NCI-H446 treated with DMSO at 0.1 percent for 48 hours (cell line): ENCODE data around the gene SHISA6.

Source experiments
- DNase-seq: peaks from one replicate; lab custom pipeline; 2025; lab: John Stamatoyannopoulos, UW

The SHISA6 gene

DNA sequence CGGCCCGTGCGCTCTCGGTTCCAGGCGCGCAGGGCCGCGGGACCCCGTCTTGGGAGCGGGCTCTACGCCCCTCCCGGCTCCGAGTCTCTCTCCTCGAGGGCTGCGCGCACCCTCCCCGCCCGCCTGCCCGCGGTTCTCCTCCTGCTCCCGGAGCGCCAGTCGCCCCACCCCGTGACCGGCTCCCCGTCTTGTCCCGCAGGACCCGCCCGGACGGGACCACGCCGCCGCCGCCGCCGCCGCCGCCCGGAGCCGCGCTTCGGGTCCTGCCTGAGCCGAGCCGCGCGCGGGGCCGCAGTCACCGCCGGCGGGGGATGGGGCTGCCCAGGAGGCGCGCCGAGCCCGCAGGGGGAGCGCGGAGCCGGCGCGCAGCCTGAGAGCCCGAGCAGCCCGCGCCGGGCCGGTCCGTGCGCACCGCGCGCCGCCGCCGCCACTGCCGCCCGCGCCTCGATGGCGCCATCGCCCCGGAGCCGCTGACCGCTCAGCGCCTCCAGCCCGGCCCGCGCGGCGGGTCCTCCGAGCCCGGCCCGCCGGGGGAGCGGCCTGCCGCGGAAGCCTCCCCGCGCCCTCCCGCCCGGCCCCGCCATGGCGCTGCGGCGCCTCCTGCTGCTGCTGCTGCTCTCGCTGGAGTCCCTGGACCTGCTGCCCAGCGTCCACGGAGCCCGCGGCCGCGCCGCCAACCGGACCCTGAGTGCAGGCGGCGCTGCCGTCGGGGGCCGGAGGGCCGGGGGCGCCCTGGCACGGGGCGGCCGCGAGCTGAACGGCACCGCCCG, at the start of gene SHISA6:
Gene SHISA6 (plus strand): TSS at position 373 of the 770 bp plus-strand sequence.
- DNase-seq: no peak

GRCh38 chr17:11195801-11196200, 45.2 kb upstream of the SHISA6 start:
- no peak for DNase-seq

DNA sequence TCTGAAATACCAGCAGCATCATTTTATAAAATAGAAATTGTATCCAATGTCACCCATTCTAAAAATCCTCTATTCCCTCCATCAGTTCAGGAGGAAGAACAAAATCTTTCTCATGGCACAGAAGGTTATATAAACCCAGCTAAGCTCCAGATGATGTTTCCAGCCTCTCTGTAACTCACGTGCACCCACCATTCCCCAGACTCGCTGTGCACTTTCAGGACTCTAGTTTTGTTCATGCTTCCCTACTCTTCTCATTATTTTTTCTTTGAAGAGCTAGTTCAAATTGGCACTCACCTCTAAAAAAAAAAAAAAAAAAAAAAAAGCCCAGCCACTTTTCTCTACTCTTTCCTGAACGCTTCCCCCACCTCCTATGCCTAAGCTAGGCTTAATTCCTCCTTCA, 36.0 kb upstream of the SHISA6 start:
- DNase-seq: no peak

DNA sequence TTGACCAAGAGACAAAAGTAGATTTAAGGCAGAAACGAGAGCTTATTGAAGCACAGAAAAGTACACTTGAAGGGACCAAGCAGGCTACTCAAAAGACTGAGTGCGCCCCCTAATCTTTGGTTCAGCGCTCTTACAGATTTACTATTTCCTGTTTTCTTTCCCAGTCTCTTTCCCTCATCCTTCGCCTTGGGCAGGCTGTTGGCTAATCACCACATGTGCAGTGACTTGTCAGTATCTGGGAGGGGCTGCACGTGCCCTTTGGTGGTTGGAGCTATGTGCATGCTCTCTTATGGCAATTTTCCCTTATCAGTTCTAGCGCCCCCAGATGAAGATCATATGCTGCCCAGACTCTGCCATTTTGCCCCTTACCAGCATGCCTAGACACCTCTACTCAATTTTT, 35.4 kb upstream of the SHISA6 start:
- no peak for DNase-seq

- DNase-seq: no peak
Measured at GRCh38 chr17:11209906-11210305, 31.1 kb upstream of the SHISA6 start.

DNA sequence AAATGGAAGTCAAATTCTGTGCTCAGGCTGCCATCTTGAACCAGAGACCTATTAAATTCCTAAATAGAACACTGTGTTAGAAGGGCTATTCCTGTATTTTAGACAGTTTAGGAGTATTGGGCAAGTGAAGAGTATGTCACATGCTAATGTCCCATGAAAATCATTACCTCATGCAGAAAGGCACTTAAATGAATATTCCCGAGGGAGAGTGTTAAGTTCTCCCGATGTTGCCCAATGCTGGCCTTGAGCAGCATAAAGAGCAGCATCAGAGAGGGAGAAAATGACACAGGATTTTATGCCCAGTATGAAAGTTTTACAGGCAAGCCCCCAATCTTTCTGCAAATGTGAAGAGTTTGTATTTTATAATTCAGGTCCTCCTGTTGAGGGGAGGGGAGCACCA, 28.2 kb upstream of the SHISA6 start:
- no peak for DNase-seq

DNA sequence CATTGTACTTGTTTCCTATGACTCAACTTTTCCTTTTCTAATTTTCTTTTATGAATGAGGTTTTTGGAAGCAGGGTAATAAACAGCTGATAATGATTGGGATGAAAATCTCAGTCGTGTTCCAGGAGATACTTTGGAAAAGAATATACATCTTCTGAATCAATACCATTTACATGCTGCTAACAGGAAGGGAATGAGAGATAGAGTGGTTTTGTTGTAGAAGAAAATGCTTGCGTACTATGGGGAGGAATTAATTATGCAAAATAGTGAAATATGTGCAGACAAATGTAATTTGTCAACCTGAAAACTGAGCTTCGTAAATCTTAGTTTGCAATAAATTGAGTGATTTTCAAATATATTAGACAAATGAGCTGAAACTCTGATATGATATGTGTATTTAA, 24.0 kb upstream of the SHISA6 start:
- no peak for DNase-seq

GRCh38 chr17:11221196-11221595, 19.8 kb upstream of the SHISA6 start:
- DNase-seq: no peak

DNA sequence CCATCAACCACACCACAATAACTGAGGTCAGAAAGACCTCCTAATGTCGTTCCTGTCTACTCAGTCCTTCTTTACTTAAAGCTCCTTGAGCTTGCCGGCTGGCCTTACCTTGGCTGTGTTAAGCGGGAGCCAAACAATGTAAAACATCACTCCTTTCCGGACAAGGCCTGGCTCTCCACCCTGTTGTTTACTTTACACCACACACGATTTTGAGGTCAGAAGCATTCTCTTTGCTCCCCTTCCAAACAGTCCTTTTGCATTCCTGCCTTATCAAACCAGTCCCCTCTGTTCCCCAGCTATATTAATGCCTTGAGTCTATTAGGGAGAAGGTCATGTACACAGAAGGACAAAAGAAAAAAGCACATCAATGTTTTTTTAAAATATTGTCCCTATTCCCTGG, 19.3 kb upstream of the SHISA6 start:
- no peak for DNase-seq

DNA sequence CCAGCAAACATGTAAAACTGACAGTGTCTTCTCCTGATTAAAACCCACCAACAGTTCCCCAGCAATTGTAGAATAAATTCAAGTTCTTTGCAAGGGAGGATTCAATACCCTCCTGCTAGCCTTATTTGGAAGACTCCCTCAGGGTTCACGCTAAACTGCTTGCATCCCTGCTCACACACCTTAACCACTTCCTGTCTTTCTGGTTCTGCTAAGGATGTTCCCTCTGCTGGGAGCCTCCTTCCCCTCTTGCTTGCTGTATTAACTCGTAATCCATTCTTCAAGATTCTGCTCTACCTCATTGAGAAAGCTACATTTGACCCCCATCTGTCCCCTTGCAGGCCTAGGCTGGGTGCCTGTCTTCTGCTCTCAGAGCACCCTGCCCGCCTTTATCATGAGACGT, 2.3 kb upstream of the SHISA6 start:
- no peak for DNase-seq

DNA sequence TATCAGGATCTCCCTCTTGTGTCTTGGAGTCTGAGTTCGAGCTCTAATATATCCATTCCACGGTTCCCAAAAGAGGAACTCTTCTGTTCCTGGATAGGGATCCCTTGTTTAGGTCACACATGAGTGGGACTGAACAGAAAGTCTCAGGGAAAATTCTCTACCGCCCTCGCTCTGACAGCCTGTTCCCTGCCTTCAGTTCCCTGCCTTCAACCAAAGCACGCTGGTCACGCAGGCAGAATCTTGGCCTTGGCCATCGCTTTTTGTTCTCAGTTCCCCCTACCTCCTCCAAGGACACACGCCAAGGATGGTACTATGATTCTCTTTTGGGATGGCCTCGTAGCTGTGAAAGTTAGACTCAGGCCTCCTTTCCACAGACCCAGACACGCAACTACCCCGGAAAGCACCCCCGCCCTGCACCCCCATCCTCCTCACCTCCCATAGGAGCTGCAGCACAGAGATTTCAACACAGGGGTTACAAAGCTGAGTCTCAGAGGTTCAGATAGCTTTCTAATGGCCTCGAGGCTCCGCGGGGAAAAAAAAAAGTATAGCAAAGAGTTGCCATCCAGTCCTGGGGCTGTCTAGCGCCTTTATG, 1.5 kb upstream of the SHISA6 start:
- DNase-seq: no peak

DNA sequence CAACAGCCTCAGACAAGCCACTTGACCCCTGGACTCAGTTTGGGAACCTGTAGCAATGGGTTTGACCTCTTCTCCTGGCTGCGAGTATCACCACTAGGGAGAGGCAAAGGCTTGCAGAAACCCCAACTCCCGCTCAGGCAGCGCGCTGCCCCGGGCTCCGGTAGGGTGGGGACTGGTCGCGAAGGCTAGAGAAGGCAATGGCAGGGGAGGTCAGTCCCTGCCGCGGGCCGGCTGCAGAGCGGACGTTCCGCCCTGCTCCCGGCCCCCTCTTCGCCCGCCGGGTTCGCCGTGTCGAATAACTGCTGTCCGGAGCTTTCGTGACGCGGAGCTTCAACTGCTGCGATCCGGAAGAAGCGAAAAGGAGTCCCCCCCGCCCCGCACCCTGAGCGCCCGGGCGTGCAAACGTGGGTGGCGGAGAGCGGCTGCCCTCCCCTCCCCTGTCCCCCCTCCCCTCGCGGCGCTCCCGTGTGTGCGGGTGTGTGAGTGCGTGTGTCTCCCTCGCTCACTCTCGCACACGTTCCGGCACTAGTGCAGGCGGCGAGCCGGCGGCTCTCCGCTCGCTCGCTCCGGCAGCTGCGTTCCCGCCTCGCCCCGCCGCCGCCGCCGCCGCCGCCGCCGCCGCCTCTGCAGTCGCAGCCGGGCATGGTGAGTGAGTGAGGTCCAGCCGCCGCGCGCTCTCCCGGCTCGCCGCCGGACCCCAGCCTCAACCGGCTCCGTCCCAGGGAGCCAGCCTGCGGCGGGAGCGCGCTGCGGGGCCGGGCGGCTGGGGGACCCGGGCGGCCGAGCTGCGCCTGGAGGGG, 772 bp upstream of the SHISA6 start:
- no peak for DNase-seq

- DNase-seq: no peak
Measured at GRCh38 chr17:11241611-11242226, 706 bp downstream of the SHISA6 start.

GRCh38 chr17:11242411-11242810, 1.4 kb downstream of the SHISA6 start:
- DNase-seq: no peak

DNA sequence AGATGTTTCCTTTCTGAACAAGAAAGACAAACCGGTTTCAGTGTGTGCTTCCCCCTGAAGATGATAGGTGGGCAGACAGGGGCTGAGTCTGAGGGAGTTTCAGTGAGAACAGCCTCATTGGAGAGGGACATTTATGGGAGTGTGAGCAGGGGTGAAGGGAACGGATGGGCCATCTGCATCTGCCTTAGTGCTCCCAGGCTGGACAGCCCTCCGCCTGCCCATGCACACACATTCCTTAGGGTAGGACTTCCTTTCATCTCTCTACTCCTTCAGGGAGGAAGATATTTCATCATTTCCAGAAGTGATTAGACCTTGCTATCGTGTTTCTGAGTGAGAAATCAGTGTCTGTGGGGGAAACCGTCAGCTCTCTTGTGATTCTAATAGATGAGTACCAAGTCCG, 3.8 kb downstream of the SHISA6 start:
- no peak for DNase-seq

DNA sequence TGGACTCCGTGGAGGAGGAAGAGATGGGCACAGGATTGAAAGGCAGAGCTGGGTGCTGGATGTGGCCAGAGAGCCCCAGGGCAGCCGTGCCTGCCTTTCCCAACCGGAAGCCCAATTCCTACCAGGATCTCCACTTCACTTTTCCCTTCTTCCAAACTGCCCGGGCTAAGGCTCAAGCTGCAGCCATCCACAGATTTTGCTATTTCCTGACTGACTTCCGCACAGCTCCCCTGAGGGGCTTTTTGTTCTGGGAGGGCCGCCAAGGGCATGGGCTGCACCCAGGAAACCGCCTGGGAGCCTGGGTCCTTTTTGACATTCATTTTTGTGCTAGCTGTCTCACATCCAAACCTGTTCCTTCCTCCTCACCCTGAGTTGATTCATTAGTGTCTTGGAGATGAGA, 4.2 kb downstream of the SHISA6 start:
- DNase-seq: no peak

DNA sequence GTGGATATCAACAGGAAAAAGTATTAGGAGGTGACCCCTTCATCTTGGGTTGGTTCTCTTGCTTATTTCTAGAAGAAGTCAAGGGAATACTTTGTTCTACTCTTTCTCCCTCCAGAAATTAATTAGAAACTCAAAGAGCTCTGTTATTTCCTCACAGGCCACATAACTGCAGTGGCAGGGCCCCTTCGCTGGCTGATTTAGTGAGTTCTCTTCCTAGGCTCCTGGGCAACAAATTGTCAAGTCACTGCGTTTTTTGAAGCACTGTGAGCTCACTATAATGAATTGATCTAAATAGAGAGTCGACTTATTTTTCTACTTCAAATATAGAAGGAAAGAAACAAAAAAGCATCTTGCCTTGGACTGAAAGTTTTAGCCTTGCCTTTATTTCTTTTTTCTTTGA, 4.8 kb downstream of the SHISA6 start:
- no peak for DNase-seq

DNA sequence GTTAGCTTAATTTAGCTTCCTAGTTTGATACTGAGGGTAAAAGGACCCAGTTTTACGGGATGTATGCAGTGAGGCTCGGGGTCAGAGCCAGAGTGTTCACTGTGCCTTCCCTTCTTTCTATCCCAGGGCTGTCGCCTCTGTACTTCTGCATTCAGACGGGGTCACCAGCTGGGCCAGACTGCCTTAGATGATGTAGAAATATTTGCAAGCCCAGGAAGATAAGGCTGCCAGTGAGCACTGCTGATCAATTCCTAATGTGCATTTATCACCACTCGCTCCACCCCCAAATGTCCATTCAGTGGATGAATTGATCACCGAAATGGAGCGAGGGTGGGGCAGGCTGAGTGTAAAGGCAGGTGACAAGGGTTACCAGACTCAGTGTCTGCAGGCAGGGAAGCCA, 9.1 kb downstream of the SHISA6 start:
- DNase-seq: no peak

DNA sequence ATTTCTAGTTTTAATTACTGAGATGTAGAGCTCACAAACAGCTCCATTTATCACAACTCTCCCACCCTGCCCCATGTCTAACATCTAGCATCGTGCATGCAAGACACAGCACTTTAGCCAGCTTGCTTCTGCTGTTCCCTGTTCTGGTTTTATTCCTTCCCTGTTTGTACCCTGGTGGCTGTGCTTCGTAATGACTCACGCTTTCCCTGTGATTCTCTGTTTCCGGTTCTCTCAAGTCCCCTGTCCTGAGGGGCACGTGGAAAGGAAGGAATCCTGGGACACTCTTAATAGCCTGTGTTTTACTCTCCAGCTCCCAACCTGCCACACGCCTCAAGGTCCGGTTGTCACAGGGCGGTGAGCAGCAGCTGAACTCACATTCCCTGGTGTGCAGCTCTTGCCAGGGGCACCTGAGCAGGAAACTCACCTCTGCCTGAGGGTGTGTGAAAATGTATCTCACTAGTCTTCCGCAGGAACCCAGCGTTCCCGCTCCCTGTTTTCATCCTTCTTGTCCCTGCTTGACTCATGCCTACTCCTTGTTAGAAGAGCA, 10.6 kb downstream of the SHISA6 start:
- no peak for DNase-seq

- DNase-seq: no peak
Measured at GRCh38 chr17:11252146-11252545, 11.1 kb downstream of the SHISA6 start.

DNA sequence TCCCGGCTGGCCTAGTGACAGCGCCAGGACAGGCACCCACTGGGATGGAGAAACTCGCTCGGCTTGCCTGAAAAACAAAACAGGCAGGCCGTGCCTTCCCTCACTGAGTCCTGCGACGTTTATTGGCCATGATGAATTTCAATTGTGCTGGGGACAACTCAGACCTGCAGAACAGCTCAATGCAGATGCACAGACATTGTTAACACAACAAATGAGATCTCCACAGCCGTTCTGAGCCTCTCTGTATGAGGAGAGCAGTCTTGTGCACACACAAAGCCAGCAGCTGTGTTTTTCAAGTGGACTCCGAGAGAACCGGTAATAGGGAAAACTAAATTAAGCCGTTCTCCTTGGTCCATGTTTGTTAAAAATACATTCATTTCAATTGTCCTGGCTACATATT, 15.9 kb downstream of the SHISA6 start:
- no peak for DNase-seq

DNA sequence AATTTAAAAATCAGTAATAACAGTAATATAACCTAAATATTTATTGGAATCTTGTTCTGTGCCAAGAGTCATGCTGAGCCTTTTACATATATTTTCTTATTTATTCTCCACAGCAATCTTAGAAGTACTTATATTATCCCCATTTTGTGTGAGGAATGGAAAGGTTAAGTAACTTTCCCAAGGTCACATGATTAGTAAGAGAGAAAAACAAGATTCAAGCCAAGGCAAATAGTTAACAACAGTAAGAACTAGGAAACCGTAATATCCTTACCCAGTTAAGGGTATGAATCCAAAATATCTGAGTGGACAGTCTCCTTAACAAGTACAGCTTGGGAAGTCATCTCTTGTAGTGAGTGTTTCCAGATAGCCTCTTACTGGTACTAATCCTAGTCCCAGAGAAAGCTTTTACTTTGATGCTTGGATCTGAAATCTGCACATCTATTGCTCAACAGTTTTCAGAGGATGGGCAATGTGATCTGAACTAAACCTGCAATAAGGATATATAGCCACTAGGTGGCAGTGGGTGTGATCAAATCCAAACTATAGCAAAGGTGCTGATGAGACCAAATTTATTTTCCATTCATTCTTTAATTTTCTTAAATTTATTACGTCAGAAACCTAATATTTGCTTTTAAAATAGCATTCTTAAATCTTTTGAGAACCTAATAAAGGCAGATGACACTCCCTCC, 23.3 kb downstream of the SHISA6 start:
- DNase-seq: no peak
